ENCODE results near the gene DNAJB8. TPM values are rescaled to one million over a fixed set of nuclear protein-coding genes. Genes with fewer than 3 reads are reported as not detected.

Gene DNAJB8
- total and polyA plus RNA-seq, 4 donors, result not detected

DNA sequence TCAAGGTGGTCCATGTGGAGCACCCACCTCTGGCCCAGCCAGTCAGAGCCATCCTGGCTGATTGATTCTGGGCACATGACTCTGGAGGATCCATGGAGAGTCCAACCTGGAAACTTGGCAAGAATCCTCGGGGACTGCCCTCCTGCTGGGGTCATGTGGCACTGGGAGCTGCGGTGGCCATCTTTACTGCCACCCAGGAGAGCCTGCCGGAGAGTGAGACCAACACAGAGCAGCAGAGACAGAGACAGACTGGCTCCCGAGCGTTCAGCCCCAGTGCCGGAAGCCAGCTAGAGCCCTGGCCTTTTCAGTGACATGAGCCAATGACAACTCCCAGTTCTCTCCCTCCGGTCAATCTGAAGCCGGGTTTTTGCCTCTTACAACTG lies 37.8 kb upstream of the DNAJB8 start:
- 95% methylated on average over 8 of the region's 8 CpGs for WGBS, 2 donors

DNA sequence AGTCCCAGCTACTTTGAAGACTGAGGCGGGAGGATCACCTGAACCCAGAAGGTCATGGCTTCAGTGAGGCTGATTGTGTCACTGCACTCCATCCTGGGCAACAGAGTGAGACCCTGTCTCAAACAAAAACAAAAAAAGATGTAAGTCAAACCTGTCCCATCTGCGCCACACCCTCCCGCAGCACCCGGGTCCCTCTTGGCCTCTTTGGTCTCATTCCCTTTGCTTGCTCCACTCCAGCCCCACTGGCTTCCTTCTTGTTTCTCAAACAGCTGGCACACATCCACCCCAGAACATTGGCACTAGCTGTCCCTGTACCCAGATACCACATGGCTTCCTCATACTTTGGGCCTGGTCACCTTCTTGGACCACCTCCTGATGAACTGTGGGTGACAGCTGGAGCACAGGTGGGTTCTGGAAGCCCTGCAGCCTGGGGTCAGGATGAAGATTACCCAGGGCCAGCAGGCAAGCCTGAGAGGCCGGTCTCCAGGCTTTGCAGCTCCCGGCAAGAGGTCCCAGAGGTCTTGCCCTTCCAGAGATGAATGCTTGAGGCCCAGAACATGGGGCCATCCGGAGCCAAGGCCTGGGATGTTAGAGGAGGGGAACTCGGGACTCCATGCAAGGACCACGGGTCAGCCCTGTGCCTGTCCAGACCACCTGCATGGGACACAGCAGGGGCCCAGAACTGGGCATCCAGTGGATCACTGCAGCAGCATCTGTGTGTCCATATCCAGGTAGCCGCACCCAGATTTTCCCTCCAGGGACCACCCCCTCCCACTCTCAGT lies 37.3 kb upstream of the DNAJB8 start:
- peaks cover 0 to 1% (median 0%) of the 10 kb centered on the region in 5 donors for H3K4me1 ChIP-seq (ENCODE audit: control insufficient read depth in 5 of 5, insufficient read depth in 5 of 5, low read length in 5 of 5)
- H3K36me3 ChIP-seq (ENCODE audit: control insufficient read depth in 4 of 4, insufficient read depth in 4 of 4, low read length in 4 of 4), result no peaks in the 10 kb centered on the region
- no peak overlapping the region for H3K4me3 ChIP-seq
- peak in 1 of 3 donors; percentile 6 for DNase-seq
- H3K9ac ChIP-seq (ENCODE audit: insufficient read depth in 1 of 2, low read length in 2 of 2), result no peak overlapping the region
- peaks cover 0 to 25% (median 16%) of the 10 kb centered on the region in 3 donors for H3K27me3 ChIP-seq (ENCODE audit: control insufficient read depth in 3 of 3, insufficient read depth in 3 of 3, low read length in 2 of 3)
- no peak overlapping the region for H3K27ac ChIP-seq (ENCODE audit: low read depth in 1 of 2, low read length in 1 of 2)
- 89 to 91% methylated on average over 10 of the region's 10 CpGs for WGBS, 2 donors
- peaks cover 0 to 7% (median 0%) of the 10 kb centered on the region in 4 donors for H3K9me3 ChIP-seq (ENCODE audit: control insufficient read depth in 4 of 4, insufficient read depth in 3 of 4, low read length in 3 of 4)
- no peak for ATAC-seq (ENCODE audit: insufficient read depth, low FRiP score)
- TF ChIP-seq, protein P1, sequence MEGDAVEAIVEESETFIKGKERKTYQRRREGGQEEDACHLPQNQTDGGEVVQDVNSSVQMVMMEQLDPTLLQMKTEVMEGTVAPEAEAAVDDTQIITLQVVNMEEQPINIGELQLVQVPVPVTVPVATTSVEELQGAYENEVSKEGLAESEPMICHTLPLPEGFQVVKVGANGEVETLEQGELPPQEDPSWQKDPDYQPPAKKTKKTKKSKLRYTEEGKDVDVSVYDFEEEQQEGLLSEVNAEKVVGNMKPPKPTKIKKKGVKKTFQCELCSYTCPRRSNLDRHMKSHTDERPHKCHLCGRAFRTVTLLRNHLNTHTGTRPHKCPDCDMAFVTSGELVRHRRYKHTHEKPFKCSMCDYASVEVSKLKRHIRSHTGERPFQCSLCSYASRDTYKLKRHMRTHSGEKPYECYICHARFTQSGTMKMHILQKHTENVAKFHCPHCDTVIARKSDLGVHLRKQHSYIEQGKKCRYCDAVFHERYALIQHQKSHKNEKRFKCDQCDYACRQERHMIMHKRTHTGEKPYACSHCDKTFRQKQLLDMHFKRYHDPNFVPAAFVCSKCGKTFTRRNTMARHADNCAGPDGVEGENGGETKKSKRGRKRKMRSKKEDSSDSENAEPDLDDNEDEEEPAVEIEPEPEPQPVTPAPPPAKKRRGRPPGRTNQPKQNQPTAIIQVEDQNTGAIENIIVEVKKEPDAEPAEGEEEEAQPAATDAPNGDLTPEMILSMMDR (IDR thresholded peaks at IDR 0.05; ENCODE audit: control extremely low read depth, extremely low read depth), result no peak

More for the DNA sequence above, 37.8 kb upstream of the DNAJB8 start:
- ATAC-seq (ENCODE audit: insufficient read depth, low FRiP score) (no peak), DNase-seq (no peak)
- TF ChIP-seq, protein P1 (IDR thresholded peaks at IDR 0.05; ENCODE audit: control extremely low read depth, extremely low read depth), result no peak
- H3K27ac ChIP-seq (ENCODE audit: low read depth in 1 of 2, low read length in 1 of 2), result no peak overlapping the region
- H3K36me3 ChIP-seq (ENCODE audit: control insufficient read depth in 4 of 4, insufficient read depth in 4 of 4, low read length in 4 of 4), result no peaks in the 10 kb centered on the region
- H3K4me1 ChIP-seq (ENCODE audit: control insufficient read depth in 5 of 5, insufficient read depth in 5 of 5, low read length in 5 of 5), result peaks cover 0 to 1% (median 0%) of the 10 kb centered on the region in 5 donors
- no peak overlapping the region for H3K4me3 ChIP-seq
- peaks cover 0 to 28% (median 10%) of the 10 kb centered on the region in 3 donors for H3K27me3 ChIP-seq (ENCODE audit: control insufficient read depth in 3 of 3, insufficient read depth in 3 of 3, low read length in 2 of 3)
- peaks cover 0 to 8% (median 0%) of the 10 kb centered on the region in 4 donors for H3K9me3 ChIP-seq (ENCODE audit: control insufficient read depth in 4 of 4, insufficient read depth in 3 of 4, low read length in 3 of 4)
- H3K9ac ChIP-seq (ENCODE audit: insufficient read depth in 1 of 2, low read length in 2 of 2), result no peak overlapping the region

DNA sequence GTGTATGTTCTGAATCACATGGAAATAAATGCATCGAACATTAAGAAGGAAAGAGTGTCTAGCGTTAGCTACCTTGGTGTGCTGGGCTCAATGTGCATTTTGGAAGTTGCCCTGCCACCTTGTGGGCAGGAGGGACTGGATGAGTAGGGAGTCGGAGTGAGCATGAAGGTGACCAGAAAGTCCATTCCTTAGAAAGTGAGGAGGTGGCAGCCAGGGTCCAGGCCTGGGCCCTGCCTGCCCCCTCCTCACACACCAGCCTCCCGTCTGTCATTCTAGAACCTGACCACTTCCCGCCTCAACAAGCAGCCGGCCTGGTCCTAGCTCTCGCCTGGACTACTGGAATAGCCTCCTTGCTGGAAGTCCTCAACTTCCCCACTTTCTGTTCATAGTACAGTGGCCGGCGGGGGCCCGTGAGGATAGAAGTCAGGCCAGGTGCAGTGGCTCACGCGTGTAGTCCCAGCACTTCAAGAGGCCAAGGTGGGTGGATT lies 36.5 kb upstream of the DNAJB8 start:
- 86 to 90% methylated on average over 12 of the region's 12 CpGs for WGBS, 2 donors
- ATAC-seq (ENCODE audit: insufficient read depth, low FRiP score) (no peak), DNase-seq (no peak)

More for the DNA sequence above, 36.5 kb upstream of the DNAJB8 start:
- Histone ChIP-seq H3K4me3 (no peak overlapping the region), H3K9me3 (ENCODE audit: control insufficient read depth in 4 of 4, insufficient read depth in 3 of 4, low read length in 3 of 4) (peaks cover 0 to 7% (median 0%) of the 10 kb centered on the region in 4 donors), H3K9ac (ENCODE audit: insufficient read depth in 1 of 2, low read length in 2 of 2) (no peak overlapping the region), H3K27ac (ENCODE audit: low read depth in 1 of 2, low read length in 1 of 2) (no peak overlapping the region), H3K27me3 (ENCODE audit: control insufficient read depth in 3 of 3, insufficient read depth in 3 of 3, low read length in 2 of 3) (peaks cover 0 to 31% (median 24%) of the 10 kb centered on the region in 3 donors), H3K4me1 (ENCODE audit: control insufficient read depth in 5 of 5, insufficient read depth in 5 of 5, low read length in 5 of 5) (peaks cover 0 to 3% (median 0%) of the 10 kb centered on the region in 5 donors), H3K36me3 (ENCODE audit: control insufficient read depth in 4 of 4, insufficient read depth in 4 of 4, low read length in 4 of 4) (no peaks in the 10 kb centered on the region)
- TF ChIP-seq, protein P1 (IDR thresholded peaks at IDR 0.05; ENCODE audit: control extremely low read depth, extremely low read depth), result no peak
